Left ventricle myocardium inferior (tissue), 1 donor: ENCODE results near the gene SERPINB1. TPM values are rescaled to one million over a fixed set of nuclear protein-coding genes. Genes with fewer than 3 reads are reported as not detected.
"Not testable (repeated sequence)": the region's sequence is repeated elsewhere in the genome, so short reads cannot be mapped to it uniquely, and the experiment has no call there.

Experiments used
- DNase-seq: peaks from one replicate; pipeline ENCODE4 v3.0.0-alpha.2; 2020
- H3K27ac ChIP-seq: fragments of 200-600 bp; replicated peaks from 2 replicates; pipeline ENCODE4 v1.8.0; 2021
- H3K27me3 ChIP-seq: fragments of 200-600 bp; 2 replicates; pipeline ENCODE4 v1.8.0; 2021; ENCODE audit warnings: low read depth
- H3K36me3 ChIP-seq: fragments of 200-600 bp; 2 replicates; pipeline ENCODE4 v1.8.0; 2021
- H3K4me1 ChIP-seq: fragments of 200-600 bp; 2 replicates; pipeline ENCODE4 v1.8.0; 2021
- H3K4me3 ChIP-seq: fragments of 200-600 bp; 2 replicates; pipeline ENCODE4 v1.8.0; 2021; ENCODE audit warnings: mild to moderate bottlenecking, moderate library complexity
- H3K9me3 ChIP-seq: fragments of 200-600 bp; replicated peaks from 2 replicates; pipeline ENCODE4 v1.8.0; 2021
- intact Hi-C: fragments of 100-400 bp; cut with micrococcal nuclease; formaldehyde crosslinking; loops from one replicate; pipeline ENCODE4 v1.11.0; 2022
- total RNA-seq: library from RNA; stranded (reverse); fragmentation: NEBNext Ultra II Directional; extraction: Animal tissue kit (Norgen Biotek cat#: 25700); gene quantifications from one replicate; pipeline ENCODE4 v1.2.1, GENCODE V29; 2021
- TF ChIP-seq, protein P1 (sequence below): fragments of 200-600 bp; IDR thresholded peaks from 2 replicates; pipeline ENCODE4 v1.8.0; 2021; ENCODE audit warnings: antibody characterized with exemption, mild to moderate bottlenecking, borderline replicate concordance
- donor health status: DM: no; HTN: yes; CAD: no; lungs with severe emphysema.

SERPINB1 gene
- total RNA-seq, 1 donor from 2014 or later: 23.4 TPM

DNA sequence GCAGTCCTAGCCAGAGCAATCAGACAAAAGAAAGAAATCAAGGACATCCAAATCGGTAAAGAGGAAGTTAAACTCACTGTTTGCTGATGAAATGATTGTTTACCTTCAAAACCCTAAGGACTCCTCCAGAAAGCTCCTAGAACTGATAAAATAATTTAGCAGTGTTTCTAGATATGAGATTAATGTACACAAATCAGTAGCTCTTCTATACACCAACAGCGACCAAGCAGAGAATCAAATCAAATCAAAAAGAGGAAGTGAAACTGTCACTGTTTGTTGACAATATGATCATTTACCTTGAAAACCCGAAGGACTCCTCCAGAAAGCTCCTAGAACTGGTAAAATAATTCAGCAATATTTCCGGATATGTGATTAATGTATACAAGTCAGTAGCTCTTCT is 39.8 kb upstream of the SERPINB1 start:
- Histone ChIP-seq H3K4me3 (no peak overlapping the region), H3K4me1 (peaks cover 18% of the 10 kb centered on the region), H3K9me3 (no peaks in the 10 kb centered on the region), H3K36me3 (no peaks in the 10 kb centered on the region), H3K27me3 (no peaks in the 10 kb centered on the region), H3K27ac (no peak overlapping the region)
- intact Hi-C loops: no loop called here
- TF ChIP-seq, protein P1, sequence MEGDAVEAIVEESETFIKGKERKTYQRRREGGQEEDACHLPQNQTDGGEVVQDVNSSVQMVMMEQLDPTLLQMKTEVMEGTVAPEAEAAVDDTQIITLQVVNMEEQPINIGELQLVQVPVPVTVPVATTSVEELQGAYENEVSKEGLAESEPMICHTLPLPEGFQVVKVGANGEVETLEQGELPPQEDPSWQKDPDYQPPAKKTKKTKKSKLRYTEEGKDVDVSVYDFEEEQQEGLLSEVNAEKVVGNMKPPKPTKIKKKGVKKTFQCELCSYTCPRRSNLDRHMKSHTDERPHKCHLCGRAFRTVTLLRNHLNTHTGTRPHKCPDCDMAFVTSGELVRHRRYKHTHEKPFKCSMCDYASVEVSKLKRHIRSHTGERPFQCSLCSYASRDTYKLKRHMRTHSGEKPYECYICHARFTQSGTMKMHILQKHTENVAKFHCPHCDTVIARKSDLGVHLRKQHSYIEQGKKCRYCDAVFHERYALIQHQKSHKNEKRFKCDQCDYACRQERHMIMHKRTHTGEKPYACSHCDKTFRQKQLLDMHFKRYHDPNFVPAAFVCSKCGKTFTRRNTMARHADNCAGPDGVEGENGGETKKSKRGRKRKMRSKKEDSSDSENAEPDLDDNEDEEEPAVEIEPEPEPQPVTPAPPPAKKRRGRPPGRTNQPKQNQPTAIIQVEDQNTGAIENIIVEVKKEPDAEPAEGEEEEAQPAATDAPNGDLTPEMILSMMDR: no peak
- no peak for DNase-seq

DNA sequence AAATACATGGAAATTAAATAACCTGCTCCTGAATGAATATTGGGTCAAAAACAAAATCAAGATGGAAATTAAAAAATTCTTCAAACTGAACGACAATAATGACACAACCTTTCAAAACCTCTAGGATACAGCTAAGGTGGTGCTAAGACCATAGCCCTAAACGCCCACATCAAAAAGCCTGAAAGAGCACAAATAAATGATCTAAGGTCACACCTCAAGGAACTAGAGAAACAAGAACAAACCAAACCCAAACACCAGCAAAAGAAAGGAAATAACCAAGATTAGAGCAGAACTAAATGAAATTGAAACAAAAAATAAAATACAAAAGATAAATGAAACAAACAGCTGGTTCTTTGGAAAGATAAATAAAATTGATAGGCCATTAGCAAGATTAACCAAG is 38.5 kb upstream of the SERPINB1 start:
- intact Hi-C loops, H3K27ac ChIP-seq: not testable (repeated sequence)

GRCh38 chr6:2877960-2878359 is 36.3 kb upstream of the SERPINB1 start:
- H3K9me3 ChIP-seq: no peaks in the 10 kb centered on the region
- TF ChIP-seq, protein P1: no peak
- intact Hi-C loops: no loop called here
- H3K4me3 ChIP-seq: no peak overlapping the region
- DNase-seq: no peak
- peaks cover 35% of the 10 kb centered on the region for H3K4me1 ChIP-seq
- H3K27ac ChIP-seq: peak overlapping the region; percentile 91
- no peaks in the 10 kb centered on the region for H3K27me3 ChIP-seq
- no peaks in the 10 kb centered on the region for H3K36me3 ChIP-seq

More for the DNA sequence above, 38.5 kb upstream of the SERPINB1 start:
- not testable (repeated sequence) for H3K4me3 ChIP-seq, DNase-seq, H3K27me3 ChIP-seq, H3K9me3 ChIP-seq, H3K36me3 ChIP-seq
- H3K4me1 ChIP-seq: peaks cover 29% of the 10 kb centered on the region

DNA sequence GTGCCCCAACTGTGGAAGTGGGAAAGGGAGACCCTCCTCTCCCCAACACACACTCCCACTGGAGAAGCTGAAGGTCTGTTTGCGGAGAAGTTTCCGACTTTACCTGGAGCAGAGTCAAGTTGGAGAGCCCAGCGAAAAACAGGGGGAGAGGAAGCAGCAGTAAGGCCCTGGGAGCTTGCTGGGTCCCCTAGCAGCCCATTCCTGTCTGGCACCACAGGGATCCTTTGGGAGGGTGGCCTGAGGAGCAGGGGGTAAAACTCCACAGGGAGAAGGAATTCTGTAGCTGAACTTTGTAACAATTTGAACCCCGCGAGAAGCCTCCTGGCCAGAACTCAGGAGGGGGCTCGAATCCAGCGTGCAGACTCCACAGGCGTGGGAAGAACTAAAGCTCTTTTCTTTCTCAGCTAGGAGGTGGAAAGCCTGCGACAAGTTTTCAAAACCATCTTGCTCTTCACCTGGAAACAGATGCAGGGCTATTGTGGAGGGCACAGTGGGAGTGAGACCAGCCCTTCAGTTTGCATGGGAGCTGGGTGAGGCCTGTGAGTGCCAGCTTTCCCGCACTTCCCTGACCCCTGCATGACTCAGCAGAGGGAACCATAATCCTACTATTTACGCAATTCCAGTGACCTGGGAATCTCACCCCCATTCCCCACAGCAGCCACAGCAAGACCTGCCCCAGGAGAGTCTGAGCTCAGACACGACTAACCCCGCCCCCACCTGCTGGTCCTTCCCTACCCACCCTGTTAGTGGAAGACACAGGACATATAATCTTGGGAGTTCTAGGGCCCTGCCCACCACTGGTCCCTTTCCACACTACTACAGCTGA is 35.6 kb upstream of the SERPINB1 start:
- no peak for DNase-seq
- H3K27ac ChIP-seq: peak overlapping the region; percentile 91
- H3K9me3 ChIP-seq: no peaks in the 10 kb centered on the region
- intact Hi-C loops: no loop called here
- H3K36me3 ChIP-seq: no peaks in the 10 kb centered on the region
- H3K27me3 ChIP-seq: no peaks in the 10 kb centered on the region
- H3K4me1 ChIP-seq: peaks cover 39% of the 10 kb centered on the region
- TF ChIP-seq, protein P1: no peak
- H3K4me3 ChIP-seq: peak overlapping the region; percentile 74

- peak; percentile 76 for DNase-seq
- H3K4me1 ChIP-seq: peaks cover 39% of the 10 kb centered on the region
- TF ChIP-seq, protein P1: no peak
- H3K27ac ChIP-seq: peak overlapping the region; percentile 91
- intact Hi-C loops: no loop called here
- no peaks in the 10 kb centered on the region for H3K9me3 ChIP-seq
- peak overlapping the region; percentile 74 for H3K4me3 ChIP-seq
- no peaks in the 10 kb centered on the region for H3K36me3 ChIP-seq
- no peaks in the 10 kb centered on the region for H3K27me3 ChIP-seq
Measured at GRCh38 chr6:2876210-2877056, 34.8 kb upstream of the SERPINB1 start.
